Left lung (tissue), 10 donors: ENCODE results near the gene PIEZO2. TPM values are rescaled to one million over a fixed set of nuclear protein-coding genes. Genes with fewer than 3 reads are reported as not detected.

Experiments
- ATAC-seq: fragments of 200-7000 bp; cut with Tn5 transposase; one replicate; pipeline ENCODE4 v1.9.1; 2020; ENCODE audit warnings: moderate library complexity
- DNase-seq, 4 donors: peaks; one replicate each; pipeline ENCODE4 v3.0.0-alpha.2; 2013 to 2020
- H3K27ac ChIP-seq, 2 donors: fragments of 200-600 bp; sonication (generic) in 1 of 2; one replicate each; pipeline versions ENCODE4 v1.5.0 to v1.8.0; 2020 to 2021
- H3K27me3 ChIP-seq, 2 donors: fragments of 200-600 bp; sonication (generic) in 1 of 2; one replicate each; pipeline versions ENCODE4 v1.5.0 to v1.8.0; 2020 to 2021
- H3K36me3 ChIP-seq, 2 donors: fragments of 200-600 bp; sonication (generic) in 1 of 2; one replicate each; pipeline versions ENCODE4 v1.5.0 to v1.8.0; 2020 to 2021
- H3K4me1 ChIP-seq, 2 donors: fragments of 200-600 bp; one replicate each; pipeline ENCODE4 v1.8.0; 2021
- H3K4me3 ChIP-seq, 2 donors: fragments of 200-600 bp; sonication (generic) in 1 of 2; one replicate each; pipeline versions ENCODE4 v1.5.0 to v1.8.0; 2020 to 2021; ENCODE audit warnings: mild to moderate bottlenecking in 1 of 2
- H3K9me3 ChIP-seq, 2 donors: fragments of 200-600 bp; sonication (generic) in 1 of 2; one replicate each; pipeline versions ENCODE4 v1.5.0 to v1.8.0; 2020 to 2021
- intact Hi-C, 2 donors: fragments of 100-400 bp; cut with DNase I; formaldehyde crosslinking; loops; one replicate each; pipeline versions ENCODE4 v1.11.2 to v1.14.2; 2022
- polyA plus RNA-seq, 6 donors: library from polyadenylated mRNA; unstranded; fragments of 120-200 nt; gene quantifications; one replicate each; pipeline ENCODE4 v1.2.1, GENCODE V29; 2013; ENCODE audit not compliant: insufficient read length in 6 of 6
- total RNA-seq, 2 donors: library from RNA; stranded (reverse); fragmentation: NEBNext Ultra II Directional; extraction: Animal tissue kit (Norgen Biotek cat#: 25700); gene quantifications; one replicate each; pipeline ENCODE4 v1.2.1, GENCODE V29; 2021
- TF ChIP-seq, protein P1 (sequence below), 2 donors: fragments of 200-600 bp; sonication (generic) in 1 of 2; IDR thresholded peaks; one replicate each; pipeline versions ENCODE4 v1.5.0 to v1.8.0; 2021; ENCODE audit warnings: antibody characterized with exemption in 2 of 2
- donor health status: DM: no; HTN: yes; CAD: no.
- donor health status: DM: no; HTN: no; CAD: no.

Gene PIEZO2
- total and polyA plus RNA-seq, 8 donors, result 40.3 to 270 (median 233) TPM

DNA sequence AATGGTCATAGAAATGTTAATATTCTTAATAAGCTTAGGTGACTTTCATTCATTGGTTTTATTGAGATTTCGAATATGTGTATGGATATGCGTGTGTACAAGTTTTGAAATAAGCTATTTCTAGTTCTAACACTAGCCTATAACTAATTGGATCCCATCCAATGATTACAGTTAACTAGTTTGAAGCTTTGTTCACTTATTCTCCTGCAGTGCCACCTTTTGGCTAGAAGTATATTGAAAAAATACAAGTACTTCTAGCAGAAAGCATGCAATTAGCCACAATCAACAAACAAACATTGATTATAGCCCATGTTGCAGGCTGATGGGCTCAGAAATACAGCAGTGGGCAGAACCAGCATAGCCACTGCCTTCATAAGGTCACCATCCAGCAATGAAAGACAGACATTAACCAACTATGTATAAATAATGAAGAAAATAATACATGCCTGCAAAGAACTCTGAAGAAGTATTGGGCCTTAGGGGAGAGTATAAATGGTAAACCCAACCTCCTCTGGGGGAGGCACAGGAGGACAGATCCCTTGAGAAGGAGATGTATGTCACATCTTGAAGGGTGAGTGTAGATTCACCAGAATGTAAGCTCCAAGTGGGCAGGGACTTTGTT lies 5.1 kb upstream of the PIEZO2 start:
- peak in 2 of 4 donors; percentile 51 to 65 for DNase-seq
- no peak overlapping the region for H3K4me3 ChIP-seq

DNA sequence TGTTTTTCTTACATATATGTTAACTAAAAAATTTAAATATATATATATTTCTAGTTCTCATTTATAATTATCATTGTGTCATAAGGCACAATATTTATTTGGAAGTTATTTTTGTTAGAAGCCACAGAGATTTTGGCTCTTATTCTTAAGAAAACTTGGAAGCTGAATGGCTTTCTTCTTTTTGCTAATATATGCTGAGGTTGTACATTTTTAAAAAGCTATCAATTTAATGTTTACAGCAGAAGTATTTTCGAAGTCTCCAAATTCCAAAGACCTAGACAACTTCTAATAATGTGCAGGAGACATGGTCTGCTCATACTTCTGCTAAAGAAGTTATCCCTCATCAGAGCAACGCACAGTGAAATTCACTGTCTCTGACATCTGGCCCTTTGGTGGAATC lies 3.7 kb upstream of the PIEZO2 start:
- Histone ChIP-seq H3K27me3 (peaks cover 21 to 41% of the 10 kb centered on the region in 2 donors), H3K4me1 (peaks cover 8 to 26% of the 10 kb centered on the region in 2 donors), H3K36me3 (no peaks in the 10 kb centered on the region), H3K9me3 (no peaks in the 10 kb centered on the region), H3K27ac (no peak overlapping the region), H3K4me3 (no peak overlapping the region)
- ATAC-seq (no peak), DNase-seq (no peak)
- intact Hi-C loops, result no loop called here
- TF ChIP-seq, protein P1, sequence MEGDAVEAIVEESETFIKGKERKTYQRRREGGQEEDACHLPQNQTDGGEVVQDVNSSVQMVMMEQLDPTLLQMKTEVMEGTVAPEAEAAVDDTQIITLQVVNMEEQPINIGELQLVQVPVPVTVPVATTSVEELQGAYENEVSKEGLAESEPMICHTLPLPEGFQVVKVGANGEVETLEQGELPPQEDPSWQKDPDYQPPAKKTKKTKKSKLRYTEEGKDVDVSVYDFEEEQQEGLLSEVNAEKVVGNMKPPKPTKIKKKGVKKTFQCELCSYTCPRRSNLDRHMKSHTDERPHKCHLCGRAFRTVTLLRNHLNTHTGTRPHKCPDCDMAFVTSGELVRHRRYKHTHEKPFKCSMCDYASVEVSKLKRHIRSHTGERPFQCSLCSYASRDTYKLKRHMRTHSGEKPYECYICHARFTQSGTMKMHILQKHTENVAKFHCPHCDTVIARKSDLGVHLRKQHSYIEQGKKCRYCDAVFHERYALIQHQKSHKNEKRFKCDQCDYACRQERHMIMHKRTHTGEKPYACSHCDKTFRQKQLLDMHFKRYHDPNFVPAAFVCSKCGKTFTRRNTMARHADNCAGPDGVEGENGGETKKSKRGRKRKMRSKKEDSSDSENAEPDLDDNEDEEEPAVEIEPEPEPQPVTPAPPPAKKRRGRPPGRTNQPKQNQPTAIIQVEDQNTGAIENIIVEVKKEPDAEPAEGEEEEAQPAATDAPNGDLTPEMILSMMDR (IDR thresholded peaks at IDR 0.05), result no peak

More for the DNA sequence above, 5.1 kb upstream of the PIEZO2 start:
- Histone ChIP-seq H3K36me3 (no peaks in the 10 kb centered on the region), H3K9me3 (no peaks in the 10 kb centered on the region), H3K27me3 (peaks cover 7 to 27% of the 10 kb centered on the region in 2 donors), H3K4me1 (peaks cover 8 to 12% of the 10 kb centered on the region in 2 donors), H3K27ac (no peak overlapping the region)
- TF ChIP-seq, protein P1 (IDR thresholded peaks at IDR 0.05), result peak in 1 of 2 donors; percentile 26
- ATAC-seq, result peak; percentile 50
- intact Hi-C loops, result no loop called here

DNA sequence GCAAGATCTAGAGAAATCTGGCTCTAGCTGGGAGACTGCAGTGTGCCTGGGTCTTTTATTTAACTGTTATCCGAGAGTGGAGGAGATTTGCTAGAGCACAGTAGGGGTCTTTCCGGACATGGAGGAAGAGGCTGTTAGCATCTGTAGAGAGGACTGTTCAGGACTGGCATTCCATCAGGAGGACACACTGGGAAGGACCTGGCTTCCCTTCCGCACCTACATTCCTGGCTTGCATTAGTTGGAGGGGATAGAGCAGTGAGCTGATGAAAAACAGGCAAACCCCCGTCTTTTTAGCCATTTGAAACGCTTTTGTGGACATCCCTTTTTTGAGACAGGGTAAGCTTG lies 874 bp upstream of the PIEZO2 start:
- Histone ChIP-seq H3K36me3 (no peaks in the 10 kb centered on the region), H3K4me3 (no peak overlapping the region), H3K4me1 (peaks cover 8 to 31% of the 10 kb centered on the region in 2 donors), H3K27me3 (peaks cover 39 to 69% of the 10 kb centered on the region in 2 donors), H3K9me3 (no peaks in the 10 kb centered on the region), H3K27ac (no peak overlapping the region)
- DNase-seq (no peak), ATAC-seq (no peak)
- TF ChIP-seq, protein P1 (IDR thresholded peaks at IDR 0.05), result no peak
- intact Hi-C loops, result no loop called here

DNA sequence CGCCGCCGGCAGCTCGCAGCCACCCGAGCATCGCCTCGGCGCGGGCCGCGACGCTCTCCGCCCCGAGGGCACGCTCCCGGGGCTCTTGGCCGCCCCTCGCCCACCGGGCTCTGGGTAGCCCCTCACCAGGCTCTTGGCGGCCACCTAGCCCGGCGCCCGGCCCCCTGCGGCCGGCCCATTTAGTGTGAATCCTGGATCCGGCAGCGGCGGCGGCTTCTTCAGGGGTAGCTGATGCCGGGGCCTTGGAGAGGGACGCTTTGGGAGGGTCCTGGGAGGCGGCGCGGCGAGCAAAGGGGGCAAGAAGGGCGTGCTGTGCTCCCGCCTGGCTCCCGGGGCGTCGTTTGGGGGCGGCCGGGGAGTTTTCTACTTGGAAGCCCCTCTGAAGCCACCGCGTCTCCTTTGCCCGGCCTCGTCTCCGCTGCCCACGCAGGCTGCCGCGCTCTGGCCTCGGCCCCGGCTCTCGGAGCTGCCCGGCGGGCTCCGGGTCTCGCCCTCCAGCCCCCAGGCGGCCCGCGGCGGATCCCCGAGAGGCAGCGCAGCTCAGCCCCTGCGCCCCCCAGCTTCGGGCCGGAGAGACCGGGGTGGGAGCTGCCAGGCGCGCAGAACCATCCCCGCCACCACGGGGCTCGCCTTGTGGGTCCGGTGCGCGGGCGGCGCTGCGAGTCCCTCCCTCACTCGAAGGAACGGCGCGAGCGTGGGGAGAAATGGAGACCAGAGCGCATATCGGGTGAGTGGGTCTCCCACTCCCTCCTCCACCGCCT lies 509 bp downstream of the PIEZO2 start:
- Histone ChIP-seq H3K4me1 (peaks cover 0 to 27% of the 10 kb centered on the region in 2 donors), H3K4me3 (peak overlapping the region; percentile 40 to 50), H3K36me3 (no peaks in the 10 kb centered on the region), H3K27me3 (peaks cover 39 to 71% of the 10 kb centered on the region in 2 donors), H3K9me3 (no peaks in the 10 kb centered on the region), H3K27ac (peak overlapping the region; percentile 37 to 39)
- DNase-seq (peak in 1 of 4 donors; percentile 75), ATAC-seq (peak; percentile 7)
- TF ChIP-seq, protein P1 (IDR thresholded peaks at IDR 0.05), result no peak
- intact Hi-C loops, result no loop called here

DNA sequence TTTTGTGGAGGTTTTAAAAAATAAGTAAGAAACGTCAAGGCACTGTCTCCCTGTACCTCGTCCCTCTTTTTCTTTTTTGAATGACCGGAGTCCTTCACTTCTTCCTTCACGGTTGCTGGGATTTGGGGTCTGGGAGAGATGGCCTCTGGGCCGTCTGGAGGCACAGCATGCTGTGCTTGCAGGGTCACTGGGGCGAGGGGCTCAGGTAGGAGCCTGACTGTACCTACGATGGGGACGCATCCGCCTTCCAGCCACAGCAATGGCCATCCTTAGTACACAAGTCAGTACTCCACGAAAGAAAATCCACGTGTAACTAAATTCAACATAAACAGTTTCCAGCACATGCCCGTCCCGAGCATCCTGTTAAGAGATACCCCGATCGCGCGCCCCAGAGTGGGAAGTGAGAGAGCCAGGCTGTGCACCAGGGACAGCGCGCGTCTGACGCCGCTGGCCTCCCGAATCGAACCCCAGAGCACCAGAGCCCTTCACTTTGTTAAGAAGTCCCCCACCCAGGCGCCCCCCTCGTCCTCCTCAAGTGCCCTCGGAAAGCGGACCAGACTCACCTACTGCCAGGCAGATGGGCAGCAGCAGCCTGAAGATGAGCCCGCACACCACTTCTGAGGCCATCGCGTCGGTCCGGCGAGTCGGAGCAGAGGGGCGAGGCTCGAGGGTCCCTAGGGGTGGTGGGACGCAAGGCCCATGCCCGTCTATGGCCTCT lies 1.2 kb downstream of the PIEZO2 start:
- Histone ChIP-seq H3K27me3 (peaks cover 39 to 71% of the 10 kb centered on the region in 2 donors), H3K4me3 (peak overlapping the region; percentile 40 to 50), H3K36me3 (no peaks in the 10 kb centered on the region), H3K4me1 (peaks cover 0 to 27% of the 10 kb centered on the region in 2 donors), H3K9me3 (no peaks in the 10 kb centered on the region), H3K27ac (peak overlapping the region; percentile 37 to 39)
- no peak for ATAC-seq
- intact Hi-C loops, result no loop called here
- no peak for DNase-seq
- TF ChIP-seq, protein P1 (IDR thresholded peaks at IDR 0.05), result no peak
